ENCODE measurements around the gene PDRG1. TPM values are rescaled to one million over a fixed set of nuclear protein-coding genes. Genes with fewer than 3 reads are reported as not detected.
A peak's percentile ranks its signal among the peaks of the same experiment; 100 is the strongest.

PDRG1 gene
- total RNA-seq, 1 experiment from 2014 or later, result 37.4 TPM

DNA sequence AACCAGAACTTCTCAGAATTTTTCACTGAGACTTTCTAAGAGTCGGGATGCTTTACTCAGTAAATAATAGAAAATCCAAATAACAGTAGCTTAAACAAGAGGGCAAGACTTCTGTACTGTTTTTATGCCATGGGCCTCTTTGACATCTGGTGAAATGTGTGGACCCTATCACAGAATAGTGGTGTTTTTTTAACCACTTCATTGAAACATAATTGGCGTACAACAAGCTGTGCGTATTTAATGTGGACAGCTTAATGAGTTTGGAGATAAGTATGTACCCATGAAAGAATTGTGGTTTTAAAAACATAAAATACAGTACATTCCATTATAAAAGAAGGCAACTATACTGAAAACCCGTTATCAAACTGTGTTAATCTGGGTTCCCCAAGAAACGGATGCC lies 37.7 kb downstream of the PDRG1 start:
- DNase-seq (ENCODE audit: low spot score), result no peak
- in situ Hi-C loops (cut with HindIII; ENCODE audit: low sequenced_read_pairs), result no loop called here

DNA sequence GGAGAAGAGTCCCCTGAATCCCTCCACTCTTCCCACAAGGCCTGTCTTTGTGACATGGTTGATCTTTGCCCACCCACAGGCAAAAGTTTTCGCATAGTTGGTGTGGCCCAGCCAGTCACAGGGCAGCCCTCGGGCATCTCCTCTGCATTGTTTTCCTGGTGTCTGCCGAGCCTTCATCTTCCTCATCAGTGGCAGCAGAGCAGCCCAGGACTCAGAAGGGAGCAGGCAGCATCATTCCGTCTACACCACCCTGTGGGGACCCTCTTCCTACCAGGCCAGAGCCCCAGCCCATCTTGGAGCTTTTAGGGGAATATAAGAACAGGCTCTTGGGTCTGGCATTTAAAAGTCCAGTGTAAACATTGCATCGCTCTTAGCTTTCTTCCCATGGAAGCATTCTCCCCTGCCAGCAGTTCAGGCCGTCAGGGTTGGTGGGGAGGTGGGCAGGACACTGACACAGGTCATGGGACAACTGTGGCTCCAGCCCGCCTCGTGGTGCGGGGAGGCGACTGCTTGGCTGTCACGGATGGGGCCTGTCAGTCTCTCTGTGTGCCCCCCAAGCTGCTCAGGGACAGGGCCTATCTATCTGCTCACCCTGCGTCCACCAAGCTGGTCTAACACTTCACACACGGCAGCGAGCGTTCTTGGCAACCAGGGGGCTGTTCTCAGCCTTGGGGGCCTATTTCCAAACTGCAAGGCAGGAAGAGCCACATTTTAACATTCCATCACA lies 38.3 kb downstream of the PDRG1 start:
- DNase-seq (ENCODE audit: low spot score), result no peak
- in situ Hi-C loops (cut with HindIII; ENCODE audit: low sequenced_read_pairs), result no loop called here

DNA sequence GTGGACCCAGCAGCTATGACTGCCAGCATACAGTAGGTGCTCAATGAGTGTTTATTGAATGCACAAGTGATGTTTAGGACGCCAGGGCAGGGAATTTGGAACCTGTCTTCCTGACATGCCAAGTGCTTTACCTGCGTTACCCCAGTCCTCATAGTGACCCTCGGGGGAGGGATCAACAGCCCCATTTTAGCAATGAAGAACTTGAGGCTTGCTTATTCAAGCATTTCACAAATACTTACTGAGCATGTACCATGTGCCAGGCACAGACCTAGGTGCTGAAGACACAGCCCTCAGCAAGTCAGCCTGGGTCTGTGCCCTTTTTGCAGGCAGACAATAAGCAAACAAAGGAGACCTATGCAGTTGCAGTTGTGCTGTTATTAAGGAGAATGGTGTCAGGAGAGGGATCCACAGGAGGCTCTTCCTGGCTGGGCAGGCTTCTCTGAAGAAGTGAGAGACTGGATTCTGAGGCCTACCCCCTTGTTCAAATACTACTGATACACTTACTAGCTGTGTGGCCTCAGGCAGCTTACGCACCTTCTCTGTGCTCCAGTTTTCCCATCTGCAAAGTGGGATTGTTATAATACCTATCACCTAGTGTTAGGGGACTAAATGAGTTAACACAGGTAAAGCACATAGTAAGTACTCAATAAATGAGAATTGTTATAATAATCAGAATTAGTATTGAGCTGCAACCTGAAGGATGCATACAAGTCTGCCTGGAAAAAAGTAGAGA lies 41.6 kb downstream of the PDRG1 start:
- in situ Hi-C loops (cut with HindIII; ENCODE audit: low sequenced_read_pairs), result no loop called here
- no peak for DNase-seq (ENCODE audit: low spot score)

- no peak for DNase-seq (ENCODE audit: low spot score)
- in situ Hi-C loops (cut with HindIII; ENCODE audit: low sequenced_read_pairs), result no loop called here
Observed at GRCh38 chr20:31909253-31910070, 42.4 kb downstream of the PDRG1 start.

DNA sequence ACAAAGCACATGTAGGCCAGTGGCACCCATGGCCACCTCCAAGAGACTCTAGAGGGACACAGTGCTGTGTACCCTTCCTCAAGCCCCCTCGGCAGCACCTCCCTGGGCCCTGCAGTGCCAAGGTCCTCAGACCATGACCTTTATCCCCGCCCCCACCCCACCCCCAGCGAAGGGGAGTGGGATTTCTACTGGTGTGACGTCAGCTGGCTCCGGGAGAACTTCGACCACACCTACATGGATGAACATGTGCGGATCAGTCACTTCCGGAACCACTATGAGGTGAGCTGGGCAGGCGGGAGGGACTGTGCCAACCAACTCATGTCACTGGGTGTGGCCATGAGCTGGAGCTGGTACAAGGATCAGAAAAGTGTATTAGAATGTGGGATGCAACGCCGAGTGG lies 43.4 kb downstream of the PDRG1 start:
- DNase-seq (ENCODE audit: low spot score), result no peak
- in situ Hi-C loops (cut with HindIII; ENCODE audit: low sequenced_read_pairs), result no loop called here

DNA sequence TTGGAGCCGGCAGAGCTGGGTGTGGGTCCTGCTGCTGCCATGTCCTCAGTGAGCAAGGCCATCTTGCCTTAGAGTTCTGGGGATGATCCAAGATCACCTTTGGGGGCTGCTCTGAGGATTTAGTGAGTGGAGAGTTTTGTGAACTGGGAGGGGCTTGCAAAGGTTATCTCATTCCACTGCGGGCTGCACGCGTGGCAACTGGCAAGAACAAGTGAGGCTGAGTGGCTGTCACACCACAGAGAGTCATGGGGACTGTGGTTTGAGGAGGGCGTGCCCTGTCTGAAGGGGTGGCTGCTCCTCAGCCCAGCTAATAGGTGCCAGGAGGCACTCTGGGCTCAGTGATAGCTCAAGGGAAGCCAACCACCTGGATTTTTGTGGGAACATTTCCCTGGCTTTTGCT lies 43.8 kb downstream of the PDRG1 start:
- DNase-seq (ENCODE audit: low spot score), result no peak
- in situ Hi-C loops (cut with HindIII; ENCODE audit: low sequenced_read_pairs), result no loop called here

DNA sequence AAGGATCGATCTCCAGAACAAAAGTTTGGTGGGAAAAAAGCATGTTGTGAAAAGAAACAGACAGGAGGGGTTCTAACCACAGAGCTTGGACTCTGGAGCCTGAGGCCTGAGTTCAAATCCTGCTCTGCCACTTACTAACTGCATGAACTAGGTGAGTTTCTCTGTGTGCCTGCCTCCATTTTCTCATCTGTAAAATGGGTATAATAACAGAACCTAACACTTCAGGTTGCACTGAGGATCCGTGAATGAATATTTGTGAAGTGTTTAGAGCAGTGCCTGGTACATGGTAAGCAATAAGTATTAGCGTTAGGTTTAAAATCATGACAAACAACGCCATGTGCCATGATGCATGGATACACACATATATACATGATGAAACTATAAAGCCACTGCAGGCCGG lies 44.8 kb downstream of the PDRG1 start:
- in situ Hi-C loops (cut with HindIII; ENCODE audit: low sequenced_read_pairs), result no loop called here
- DNase-seq (ENCODE audit: low spot score), result no peak

GRCh38 chr20:31906001-31906400 lies 45.8 kb downstream of the PDRG1 start:
- in situ Hi-C loops (cut with HindIII; ENCODE audit: low sequenced_read_pairs), result no loop called here
- DNase-seq (ENCODE audit: low spot score), result no peak

DNA sequence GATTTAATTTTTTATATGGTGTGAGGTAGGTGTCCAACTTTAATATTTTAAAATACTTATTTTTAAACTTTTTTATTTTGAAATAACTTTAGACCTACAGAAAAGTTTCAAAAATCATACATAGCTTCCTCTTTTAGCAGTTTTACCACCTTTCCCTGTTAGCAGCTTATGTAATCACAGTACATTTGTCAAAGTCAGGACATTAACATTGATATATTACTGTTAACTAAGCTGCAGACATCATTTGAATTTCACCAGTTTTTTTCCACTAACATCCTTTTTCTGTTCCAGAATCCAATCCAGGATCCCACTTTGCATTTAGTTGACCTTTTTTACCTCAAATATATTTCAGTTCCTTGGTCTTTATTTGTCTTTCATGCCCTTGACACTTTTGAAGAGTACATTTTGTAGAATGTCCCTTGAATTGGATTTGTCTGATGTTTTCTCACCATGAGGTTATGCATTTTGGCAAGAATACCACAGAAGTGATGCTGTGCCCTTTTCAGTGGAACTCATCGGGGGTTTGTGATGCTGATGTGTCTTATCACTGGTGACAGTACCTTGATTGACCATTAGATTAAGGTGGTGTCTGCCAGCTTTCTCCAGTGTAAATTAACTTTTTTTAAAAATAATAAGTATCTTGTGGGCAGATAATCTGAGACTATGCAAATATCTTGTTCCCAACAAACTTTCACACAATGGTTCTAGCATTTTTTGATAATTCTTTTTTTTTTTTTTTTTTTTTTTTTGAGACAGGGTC lies 48.0 kb downstream of the PDRG1 start:
- DNase-seq (ENCODE audit: low spot score), result no peak

GRCh38 chr20:31901615-31902014 lies 50.2 kb downstream of the PDRG1 start:
- in situ Hi-C loops (cut with HindIII; ENCODE audit: low sequenced_read_pairs), result no loop called here

More for the DNA sequence above, 48.0 kb downstream of the PDRG1 start:
- in situ Hi-C loops (cut with HindIII; ENCODE audit: low sequenced_read_pairs), result no loop called here

GRCh38 chr20:31897541-31897940 lies 54.3 kb downstream of the PDRG1 start:
- in situ Hi-C loops (cut with HindIII; ENCODE audit: low sequenced_read_pairs), result no loop called here
- DNase-seq (ENCODE audit: low spot score), result no peak

More at GRCh38 chr20:31901615-31902014, 50.2 kb downstream of the PDRG1 start:
- DNase-seq (ENCODE audit: low spot score), result no peak

GRCh38 chr20:31896049-31896448 lies 55.8 kb downstream of the PDRG1 start:
- in situ Hi-C loops (cut with HindIII; ENCODE audit: low sequenced_read_pairs), result no loop called here
- DNase-seq (ENCODE audit: low spot score), result no peak

DNA sequence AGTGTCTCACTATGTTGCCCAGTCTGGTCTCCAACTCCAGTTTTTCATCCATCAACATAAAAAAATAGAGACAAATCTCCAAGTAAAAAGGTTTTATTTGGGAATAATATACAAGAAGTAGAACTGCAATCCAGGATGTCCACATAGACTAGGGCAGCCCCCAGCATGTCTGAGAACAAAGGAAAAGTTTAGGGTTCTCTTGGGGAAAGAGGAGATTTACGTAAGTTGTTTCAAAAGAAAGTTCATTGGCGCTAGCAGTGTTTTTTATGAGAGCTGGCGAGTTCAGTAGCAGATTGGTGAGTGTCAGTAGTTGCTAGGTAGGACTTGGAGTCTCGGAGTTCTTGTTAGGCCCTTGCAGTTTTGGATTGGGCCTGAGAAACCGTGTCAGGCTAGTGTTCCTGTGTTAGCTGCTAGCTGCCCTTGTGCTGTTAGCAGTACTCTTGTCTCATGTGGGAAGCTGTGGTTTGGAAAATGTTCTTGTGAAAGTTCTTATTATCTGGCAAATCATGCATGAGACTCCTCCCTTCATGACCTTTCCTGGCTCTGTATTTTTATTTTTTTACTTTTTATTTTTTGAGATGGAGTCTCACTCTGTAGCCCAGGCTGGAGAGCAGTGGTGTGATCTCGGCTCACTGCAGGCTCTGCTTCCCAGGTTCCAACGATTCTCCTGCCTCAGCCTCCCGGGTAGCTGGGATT lies 56.7 kb downstream of the PDRG1 start:
- in situ Hi-C loops (cut with HindIII; ENCODE audit: low sequenced_read_pairs), result no loop called here
- DNase-seq (ENCODE audit: low spot score), result peak; percentile 62

Other genes starting within 250 kb of the PDRG1 start
- gene BCL2L1, start 229.2 kb downstream of the PDRG1 start, total RNA-seq (2014; rRNA removed; shearing (Covaris generic)), result 104 and 109 TPM in 2 replicates
- 94.2 and 155 TPM in 2 replicates for gene TPX2, start 212.8 kb downstream of the PDRG1 start, total RNA-seq (2014; rRNA removed; shearing (Covaris generic))
- gene MYLK2, start 132.7 kb downstream of the PDRG1 start, total RNA-seq (2014; rRNA removed; shearing (Covaris generic)), result 0.44 TPM in 1 of 2 replicates, not detected in the other
- 3.4 and 9.5 TPM in 2 replicates for gene FOXS1, start 106.4 kb downstream of the PDRG1 start, total RNA-seq (2014; rRNA removed; shearing (Covaris generic))
- 0.37 and 3.4 TPM in 2 replicates for gene DUSP15, start 81.5 kb downstream of the PDRG1 start, total RNA-seq (2014; rRNA removed; shearing (Covaris generic))
- gene TTLL9, start 81.4 kb downstream of the PDRG1 start, total RNA-seq (2014; rRNA removed; shearing (Covaris generic)), result 2.0 TPM in 1 of 2 replicates, not detected in the other
- 5.7 and 6.8 TPM in 2 replicates for gene XKR7, start 16.1 kb upstream of the PDRG1 start, total RNA-seq (2014; rRNA removed; shearing (Covaris generic))
- 40.7 and 52.6 TPM in 2 replicates for gene CCM2L, start 58.4 kb upstream of the PDRG1 start, total RNA-seq (2014; rRNA removed; shearing (Covaris generic))
- 0.12 and 0.41 TPM in 2 replicates for gene HCK, start 100.2 kb upstream of the PDRG1 start, total RNA-seq (2014; rRNA removed; shearing (Covaris generic))
- gene TM9SF4, start 157.7 kb upstream of the PDRG1 start, total RNA-seq (2014; rRNA removed; shearing (Covaris generic)), result 8.2 and 9.7 TPM in 2 replicates

Data from G401 (cell line).